LNCaP clone FGC (cell line): ENCODE data around the gene DYNLT2.

Experiments
- DNase-seq: peaks from one replicate; pipeline ENCODE4 v3.0.0-alpha.2; 2011; ENCODE audit warnings: low read depth
- H3K4me3 ChIP-seq: 2 replicates; pipeline ENCODE4 v1.5.1; 2011; ENCODE audit warnings: mild to moderate bottlenecking, low read depth, low read length, control low read depth
- TF ChIP-seq, protein P1 (sequence below): IDR thresholded peaks from 2 replicates; pipeline ENCODE4 v1.5.1; 2012; ENCODE audit warnings: mild to moderate bottlenecking; ENCODE audit not compliant: control insufficient read depth, insufficient read depth; ENCODE audit errors: extremely low read depth

The DYNLT2 gene

DNA sequence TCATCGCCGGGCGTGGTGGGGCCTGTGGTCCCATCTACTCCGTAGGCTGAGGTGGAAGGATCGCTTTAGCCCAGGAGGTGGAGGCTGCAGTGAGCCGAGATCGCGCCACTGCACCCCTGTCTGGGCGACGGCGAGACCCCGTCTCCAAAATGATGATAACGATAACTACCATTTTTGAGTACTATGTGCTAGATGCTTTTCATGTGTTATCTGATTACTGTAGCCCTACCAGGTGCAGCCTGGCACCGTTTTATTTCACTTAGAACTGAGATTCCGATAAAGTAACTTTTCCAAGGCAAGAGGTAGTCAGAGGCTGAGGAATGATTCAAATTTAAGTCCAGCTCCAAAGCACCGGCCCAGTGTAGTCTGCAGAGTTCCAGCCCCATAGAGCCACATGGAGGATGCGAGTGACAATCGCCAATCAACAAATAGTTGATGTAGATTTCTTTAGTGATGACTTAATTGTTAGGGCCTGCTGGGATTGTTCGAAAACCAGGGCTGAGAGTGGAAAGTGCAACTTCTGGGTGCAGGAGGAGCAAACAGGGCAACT is 777 bp upstream of the DYNLT2 start:
- H3K4me3 ChIP-seq, result peak overlapping the region; percentile 96
- TF ChIP-seq, protein P1, sequence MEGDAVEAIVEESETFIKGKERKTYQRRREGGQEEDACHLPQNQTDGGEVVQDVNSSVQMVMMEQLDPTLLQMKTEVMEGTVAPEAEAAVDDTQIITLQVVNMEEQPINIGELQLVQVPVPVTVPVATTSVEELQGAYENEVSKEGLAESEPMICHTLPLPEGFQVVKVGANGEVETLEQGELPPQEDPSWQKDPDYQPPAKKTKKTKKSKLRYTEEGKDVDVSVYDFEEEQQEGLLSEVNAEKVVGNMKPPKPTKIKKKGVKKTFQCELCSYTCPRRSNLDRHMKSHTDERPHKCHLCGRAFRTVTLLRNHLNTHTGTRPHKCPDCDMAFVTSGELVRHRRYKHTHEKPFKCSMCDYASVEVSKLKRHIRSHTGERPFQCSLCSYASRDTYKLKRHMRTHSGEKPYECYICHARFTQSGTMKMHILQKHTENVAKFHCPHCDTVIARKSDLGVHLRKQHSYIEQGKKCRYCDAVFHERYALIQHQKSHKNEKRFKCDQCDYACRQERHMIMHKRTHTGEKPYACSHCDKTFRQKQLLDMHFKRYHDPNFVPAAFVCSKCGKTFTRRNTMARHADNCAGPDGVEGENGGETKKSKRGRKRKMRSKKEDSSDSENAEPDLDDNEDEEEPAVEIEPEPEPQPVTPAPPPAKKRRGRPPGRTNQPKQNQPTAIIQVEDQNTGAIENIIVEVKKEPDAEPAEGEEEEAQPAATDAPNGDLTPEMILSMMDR, result no peak
- no peak for DNase-seq

DNA sequence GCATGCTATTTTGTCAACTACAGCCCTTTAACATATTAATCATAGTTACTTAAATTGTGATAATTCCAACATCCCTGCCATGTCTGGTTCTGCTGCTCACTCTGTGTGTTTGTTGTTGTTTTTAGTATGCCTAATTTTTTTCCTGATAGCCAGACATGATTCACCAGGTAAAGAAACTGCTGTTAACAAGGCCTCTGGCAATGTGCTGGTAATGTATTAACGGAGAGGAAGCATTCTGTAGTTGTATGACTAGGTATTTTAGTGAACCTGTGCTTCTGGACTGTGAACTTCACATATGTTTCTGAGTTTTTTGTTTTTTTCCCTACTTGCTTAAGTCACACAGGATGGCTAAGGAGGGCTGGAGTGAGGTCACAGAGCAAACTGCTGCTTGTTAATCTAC is 4.8 kb downstream of the DYNLT2 start:
- H3K4me3 ChIP-seq, result no peak overlapping the region
- TF ChIP-seq, protein P1, result no peak
- DNase-seq, result no peak

DNA sequence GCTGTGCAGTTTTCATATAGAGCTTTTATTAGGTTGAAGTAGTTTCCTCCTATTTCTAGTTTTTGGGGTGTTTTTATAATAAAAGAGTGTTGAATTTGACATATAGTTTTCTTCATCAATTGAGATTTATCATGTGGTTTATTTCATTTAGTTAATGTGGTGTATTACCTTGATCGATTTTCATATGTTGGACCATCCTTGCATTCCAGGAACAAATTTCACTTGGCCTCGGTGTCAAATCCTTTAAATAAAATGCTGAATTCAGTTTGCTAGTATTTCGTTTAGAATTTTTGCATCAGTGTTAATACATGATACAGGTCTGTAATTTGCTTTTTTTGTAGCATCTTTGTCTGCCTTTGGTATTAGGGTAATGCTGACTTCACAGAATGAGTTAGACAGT is 6.0 kb downstream of the DYNLT2 start:
- no peak overlapping the region for H3K4me3 ChIP-seq
- no peak for DNase-seq
- TF ChIP-seq, protein P1, result no peak

DNA sequence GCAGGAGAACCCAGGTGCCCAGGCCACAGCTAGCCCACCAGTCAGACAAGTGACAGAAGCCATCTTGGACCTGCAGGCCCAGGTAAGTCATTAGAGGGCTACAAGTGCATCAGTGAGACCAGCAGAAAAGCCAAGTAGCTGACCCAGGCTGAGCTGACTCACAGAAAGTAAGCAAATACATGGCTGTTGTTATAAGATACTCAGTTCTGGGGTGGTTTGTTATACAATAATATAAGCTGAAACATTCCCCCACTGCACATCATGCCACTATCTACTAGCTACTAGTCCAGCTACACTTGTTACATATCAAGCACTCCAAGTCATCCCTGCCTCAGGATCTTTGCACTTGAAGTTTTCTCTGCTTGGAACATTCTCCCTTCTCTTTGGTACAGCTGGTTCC is 10.0 kb downstream of the DYNLT2 start:
- H3K4me3 ChIP-seq, result no peak overlapping the region
- DNase-seq, result no peak
- TF ChIP-seq, protein P1, result no peak

DNA sequence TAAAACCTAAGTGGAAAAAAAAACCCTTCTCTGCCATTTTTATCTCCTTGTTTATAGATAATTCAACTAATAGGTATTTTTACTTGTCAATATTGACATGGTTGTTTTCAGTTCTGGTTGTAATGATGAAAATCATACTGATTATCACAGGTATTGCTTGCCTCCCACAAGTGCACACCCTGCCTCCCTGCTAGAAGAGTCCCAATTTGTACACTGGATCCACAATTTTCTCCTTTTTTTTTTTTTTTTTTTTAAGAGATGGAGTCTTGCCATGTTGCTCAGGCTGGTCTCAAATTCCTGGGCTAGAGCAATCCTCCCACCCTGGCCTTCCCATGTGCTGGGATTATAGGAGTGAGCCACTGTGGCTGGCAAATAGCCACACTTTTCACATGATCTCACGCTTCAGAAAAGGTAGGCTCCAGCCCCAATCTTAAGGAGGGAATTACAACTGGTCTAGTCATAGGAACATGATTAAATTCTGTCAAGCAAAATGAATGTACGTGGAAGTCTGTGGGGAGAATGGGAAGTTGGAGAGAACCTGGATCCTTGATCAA is 12.3 kb downstream of the DYNLT2 start:
- no peak for DNase-seq

DNA sequence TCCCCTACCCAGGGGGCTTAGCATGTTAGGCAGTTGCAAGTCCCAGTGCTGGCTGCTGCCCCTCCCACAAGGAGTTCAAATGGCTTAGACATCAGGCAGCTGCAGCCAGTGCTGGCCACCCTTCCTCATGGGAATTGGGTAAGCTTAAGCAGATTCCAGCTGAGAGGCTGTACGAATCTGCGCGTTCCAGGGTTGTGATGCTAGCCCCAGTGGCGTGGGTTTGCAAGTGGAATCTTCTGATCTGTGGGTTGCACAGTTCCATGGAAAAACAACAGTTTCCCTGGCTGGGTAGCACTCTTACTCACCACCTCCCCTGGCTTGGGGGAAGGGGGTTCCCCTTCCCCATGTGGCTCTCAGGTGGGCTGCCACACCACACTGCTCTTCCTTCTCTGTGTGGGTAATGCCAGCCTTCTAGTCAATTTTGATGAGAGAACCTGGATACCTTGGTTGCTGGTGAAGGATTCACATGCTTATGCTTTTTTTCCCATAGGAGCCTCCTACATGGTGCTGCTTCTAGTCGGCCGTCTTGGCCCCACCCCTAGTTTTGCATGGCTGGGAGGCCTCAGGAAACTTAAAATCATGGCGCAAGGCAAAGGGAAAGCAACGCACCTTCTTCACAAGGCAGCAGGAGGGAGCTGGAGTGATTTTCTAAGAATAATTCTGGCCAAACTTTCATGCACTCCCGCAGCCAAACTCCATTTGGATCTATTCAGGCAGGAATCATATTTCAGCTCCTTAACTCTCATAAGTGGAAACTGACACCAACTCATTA is 13.0 kb downstream of the DYNLT2 start:
- H3K4me3 ChIP-seq, result no peak overlapping the region
- no peak for DNase-seq
- TF ChIP-seq, protein P1, result no peak

More for the DNA sequence above, 12.3 kb downstream of the DYNLT2 start:
- TF ChIP-seq, protein P1, result no peak
- no peak overlapping the region for H3K4me3 ChIP-seq
